ENCODE data around the gene HMG20B.

The HMG20B gene

DNA sequence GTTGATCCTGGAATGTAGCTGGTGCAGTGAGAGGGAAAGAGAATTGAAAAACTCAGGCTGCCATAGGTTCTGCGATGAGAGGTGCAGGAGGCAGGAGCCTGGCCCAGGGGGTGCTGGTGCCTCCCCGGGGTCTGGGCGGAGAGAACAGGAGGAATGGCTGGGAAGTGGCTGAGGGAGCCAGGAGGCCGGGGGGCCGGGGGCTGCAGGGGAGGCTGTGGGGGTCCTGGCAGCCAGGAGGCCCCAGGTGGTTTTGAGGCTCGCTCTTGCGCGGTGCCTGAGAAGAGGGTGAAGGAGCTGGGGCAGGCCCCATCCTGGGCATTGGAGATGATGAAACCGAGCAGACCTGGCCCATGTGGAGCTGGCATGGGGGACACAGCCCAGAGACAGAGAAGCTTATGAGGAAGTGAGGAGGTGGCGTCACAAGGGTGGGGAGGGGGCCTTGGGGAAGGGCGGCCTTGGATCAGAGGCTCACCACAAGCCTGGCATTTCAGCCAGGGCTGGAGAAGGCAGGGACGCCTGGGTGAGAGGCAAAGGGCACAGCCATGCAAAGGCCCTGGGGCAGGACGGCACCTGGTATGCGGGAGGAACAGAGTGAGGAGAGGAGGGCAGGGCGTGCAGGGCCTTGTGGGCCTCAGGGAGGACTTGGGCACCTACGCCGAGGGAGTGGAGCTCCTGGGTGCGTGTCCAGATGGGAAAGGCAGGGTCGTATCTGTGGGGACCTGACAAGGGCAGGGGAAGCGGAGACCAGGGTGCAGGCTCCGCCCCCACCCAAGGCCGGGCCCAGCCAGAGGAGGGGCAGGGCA, 35.1 kb upstream of the HMG20B start:
- ATAC-seq: peak in 1 of 2 donors; percentile 16

- ATAC-seq: no peak
Measured at GRCh38 chr19:3538258-3538929, 34.4 kb upstream of the HMG20B start.

- ATAC-seq: no peak
Measured at GRCh38 chr19:3538965-3539755, 33.6 kb upstream of the HMG20B start, which contains the start of gene TEKTIP1. TEKTIP1 (plus strand) TSS chr19:3539174; CDS start chr19:3539178, 4 bp downstream.

DNA sequence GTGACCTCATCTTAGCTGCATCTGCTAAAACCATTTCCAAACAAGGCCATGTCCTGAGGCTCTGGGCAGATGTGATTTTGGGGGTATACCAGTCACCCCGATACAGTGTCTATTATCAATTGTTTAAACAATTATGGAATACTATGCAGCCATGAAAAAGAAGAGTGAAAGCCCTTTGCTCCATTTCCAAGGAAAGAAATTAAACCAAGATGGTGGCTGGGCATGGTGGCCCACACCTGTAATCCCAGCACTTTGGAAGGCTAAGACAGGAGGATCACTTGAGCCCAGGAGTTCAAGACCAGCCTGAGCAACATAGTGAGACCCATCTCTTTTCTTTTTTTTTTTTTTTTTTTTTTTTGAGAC, 33.0 kb upstream of the HMG20B start:
- no peak for ATAC-seq

DNA sequence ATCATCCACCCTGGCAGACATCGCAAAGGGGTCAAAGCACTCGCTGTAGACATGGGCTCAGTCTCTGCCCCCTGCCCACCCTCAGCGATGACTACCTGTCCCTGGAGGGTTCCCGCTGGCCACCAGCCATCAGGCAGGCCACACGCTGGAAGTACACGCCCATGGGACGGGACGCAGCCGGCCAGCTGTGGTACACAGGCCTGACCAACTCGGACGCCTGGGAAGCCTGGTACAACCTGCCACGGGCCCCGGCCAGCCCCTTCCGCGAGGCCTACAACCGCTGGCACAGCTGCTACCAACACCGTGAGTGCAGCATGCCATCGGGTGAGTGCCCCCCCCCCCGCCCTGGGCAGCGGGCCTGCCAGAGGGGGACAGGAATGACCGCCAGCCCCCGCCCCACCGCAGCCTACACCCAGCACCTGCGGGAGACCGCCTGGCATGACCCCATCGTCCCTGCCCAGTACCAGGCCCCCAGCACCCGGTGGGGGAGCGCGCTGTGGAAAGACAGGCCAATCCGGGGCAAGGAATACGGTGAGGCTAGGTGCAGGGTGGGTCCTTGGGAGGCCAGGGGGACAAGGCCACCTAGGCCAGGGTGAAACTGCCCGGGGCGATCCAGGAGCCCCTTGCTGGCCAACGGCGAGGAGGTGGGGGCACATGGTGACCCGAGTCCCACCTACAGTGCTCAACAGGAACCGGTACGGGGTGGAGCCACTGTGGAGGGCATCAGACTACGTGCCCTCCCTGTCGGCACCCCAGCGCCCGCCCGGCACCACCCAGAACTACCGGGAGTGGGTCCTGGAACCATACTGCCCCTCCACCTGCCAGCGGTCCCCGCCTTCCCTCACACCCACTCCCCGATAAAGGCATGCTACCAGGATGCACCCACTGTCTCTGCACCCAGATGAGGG, 29.3 kb upstream of the HMG20B start:
- ATAC-seq: no peak

DNA sequence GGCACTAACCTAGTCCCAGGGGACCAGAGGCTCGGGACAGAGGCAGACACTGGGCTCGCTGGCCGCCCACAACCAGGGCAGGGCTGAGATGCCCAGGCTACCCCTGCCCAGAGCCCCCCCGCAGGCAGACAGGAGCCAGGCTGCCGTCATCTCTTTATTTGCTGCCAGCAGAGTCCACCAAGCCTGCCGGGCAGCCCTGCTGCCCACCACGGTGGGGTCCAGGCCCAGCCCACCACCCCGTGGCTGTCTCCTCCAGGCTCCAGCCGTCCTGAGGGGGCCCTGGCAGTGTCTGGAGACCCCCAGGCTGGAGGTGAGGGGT, 28.7 kb upstream of the HMG20B start:
- no peak for ATAC-seq

GRCh38 chr19:3544742-3545668, 27.7 kb upstream of the HMG20B start:
- peak; percentile 52 to 72 for ATAC-seq

DNA sequence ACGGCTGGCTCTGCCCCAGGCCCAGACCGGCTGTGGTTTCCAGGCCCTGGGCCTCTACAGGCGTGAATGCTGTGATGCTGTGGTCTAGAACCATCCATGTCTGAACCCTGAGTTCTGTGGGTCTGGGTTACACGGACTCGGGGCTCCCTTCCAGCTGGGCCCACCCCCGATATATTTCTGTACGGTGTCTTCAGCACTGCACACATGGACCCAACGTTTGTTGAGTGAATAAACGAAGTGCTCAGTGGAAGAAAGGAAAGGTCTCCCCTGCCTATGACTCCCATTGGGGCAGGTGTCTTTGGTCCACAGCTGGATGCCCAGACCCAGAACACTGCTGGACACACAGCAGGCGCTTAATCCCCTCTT, 27.1 kb upstream of the HMG20B start:
- ATAC-seq: peak in 1 of 2 donors; percentile 32

- no peak for ATAC-seq
Measured at GRCh38 chr19:3546119-3546518, 26.6 kb upstream of the HMG20B start.

- no peak for ATAC-seq
Measured at GRCh38 chr19:3547301-3547731, 25.4 kb upstream of the HMG20B start.

DNA sequence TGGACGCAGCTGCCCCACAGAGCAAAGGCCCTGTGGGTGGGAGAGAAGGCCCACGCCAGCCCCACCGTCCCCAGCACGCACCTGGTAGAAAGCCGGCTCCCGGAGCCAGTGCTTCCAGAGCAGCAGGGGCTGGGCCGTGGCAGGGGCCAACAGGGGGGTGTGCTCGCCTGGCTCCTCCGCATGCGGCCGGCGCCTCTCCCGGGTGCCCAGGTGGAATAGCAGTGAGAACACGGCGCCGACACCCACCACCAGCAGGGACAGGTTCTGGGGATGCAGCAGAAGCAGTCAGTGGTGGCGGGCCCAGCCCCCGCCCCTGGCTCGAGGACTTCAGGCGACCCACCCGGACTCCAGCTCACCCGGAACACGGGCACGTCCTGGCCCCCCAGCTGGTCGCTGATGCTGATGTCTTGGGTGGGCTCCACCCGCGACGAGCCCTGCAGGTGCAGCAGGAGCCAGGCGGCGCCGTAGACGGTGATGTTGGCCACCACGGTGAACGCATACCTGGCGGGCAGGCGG, 24.9 kb upstream of the HMG20B start:
- no peak for ATAC-seq

- no peak for ATAC-seq
Measured at GRCh38 chr19:3548606-3549005, 24.1 kb upstream of the HMG20B start.

GRCh38 chr19:3549816-3550215, 22.9 kb upstream of the HMG20B start:
- ATAC-seq: no peak

DNA sequence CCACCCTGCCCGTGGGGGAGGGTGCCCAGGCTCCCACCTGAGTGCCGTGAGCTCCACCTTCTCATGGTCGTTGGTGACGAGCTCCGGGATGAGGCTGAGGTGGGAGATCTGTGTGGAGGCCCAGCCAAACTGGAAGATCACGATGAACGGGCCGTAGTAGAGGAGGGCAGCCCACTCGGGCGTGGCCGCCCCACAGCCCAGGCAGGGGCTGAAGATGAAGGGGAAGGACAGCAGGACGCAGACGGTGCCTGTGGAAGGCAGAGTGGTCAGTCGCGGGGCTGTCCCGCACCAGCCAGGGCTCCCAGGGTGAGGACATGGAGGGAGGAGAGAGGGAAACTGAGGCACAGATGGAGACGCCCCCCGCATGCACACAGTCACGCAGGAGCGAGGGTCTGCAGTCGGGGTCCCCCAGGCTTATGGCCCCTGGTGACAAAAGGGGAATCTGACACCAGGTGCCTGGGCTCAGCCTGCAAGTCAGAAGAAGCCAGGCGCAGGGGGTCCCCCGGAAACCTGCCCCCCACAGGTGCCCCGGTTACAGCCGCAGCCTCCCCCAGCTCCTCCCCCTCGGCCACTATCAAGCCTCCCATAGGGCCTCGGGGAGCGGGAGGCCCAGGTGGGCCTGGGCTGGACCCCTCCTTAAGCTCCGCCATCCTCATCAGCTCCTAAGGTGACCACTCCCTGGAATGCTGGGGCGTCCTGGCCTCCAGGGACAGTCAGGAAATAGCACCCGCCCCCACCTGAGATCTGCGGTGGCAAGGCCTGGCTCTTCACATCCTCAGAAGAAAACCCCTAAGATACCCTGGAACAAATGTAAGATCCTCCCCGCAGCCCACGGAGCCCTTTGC, 21.6 kb upstream of the HMG20B start:
- no peak for ATAC-seq

DNA sequence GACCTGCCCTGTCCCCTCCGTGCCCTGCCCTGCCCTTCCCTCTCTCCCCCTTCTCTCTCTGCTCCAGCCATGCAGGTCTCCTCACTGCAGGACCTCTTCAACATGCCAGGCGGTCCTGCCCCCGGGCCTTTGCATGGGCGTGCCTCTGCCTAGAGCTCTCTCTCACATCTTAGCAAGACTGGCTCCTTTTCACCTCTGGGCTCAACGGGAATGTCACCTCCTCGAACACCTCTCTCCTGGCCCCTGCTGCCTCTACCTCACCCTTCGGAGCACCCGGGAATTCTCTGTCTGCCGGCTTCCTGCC, 21.0 kb upstream of the HMG20B start:
- ATAC-seq: no peak

DNA sequence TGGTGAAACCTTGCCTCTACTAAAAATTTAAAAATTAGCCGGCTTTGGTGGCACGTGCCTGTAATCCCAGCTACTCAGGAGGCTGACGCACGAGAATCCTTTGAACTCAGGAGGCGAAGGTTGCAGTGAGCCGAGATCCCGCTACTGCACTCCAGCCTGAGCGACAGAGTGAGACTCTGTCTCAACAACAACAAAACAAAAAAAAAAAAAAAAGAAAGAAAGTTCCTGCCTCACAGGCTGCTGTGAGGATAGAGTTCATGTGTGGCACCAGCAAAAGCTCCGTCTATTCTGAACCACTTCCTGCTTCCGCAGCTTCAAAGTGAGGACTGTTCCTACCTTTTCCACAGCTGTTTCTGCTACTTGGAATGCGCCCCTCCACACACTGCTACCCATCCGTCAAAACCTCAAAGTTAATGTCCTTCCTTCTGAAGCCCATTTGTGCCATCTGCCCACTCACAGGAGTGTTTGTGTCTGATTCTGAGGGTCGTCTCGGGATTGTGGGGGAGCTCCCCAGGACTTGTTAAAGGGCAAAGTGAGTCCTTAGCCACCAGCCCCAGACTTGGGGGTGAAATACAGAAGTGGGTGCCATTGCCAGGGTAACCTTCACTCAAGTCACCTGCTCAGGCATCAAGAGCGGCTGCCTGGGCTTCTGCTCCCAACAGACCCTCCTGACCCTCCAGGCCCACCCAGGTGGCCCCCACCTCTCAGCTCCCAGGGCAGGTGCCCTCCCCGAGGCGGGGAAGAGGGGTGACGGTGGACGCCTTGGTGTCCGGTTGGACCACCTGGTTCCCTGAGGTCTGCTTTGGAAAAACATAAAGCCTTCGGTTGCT, 18.3 kb upstream of the HMG20B start:
- ATAC-seq: no peak

- no peak for ATAC-seq
Measured at GRCh38 chr19:3555653-3556422, 16.9 kb upstream of the HMG20B start.

DNA sequence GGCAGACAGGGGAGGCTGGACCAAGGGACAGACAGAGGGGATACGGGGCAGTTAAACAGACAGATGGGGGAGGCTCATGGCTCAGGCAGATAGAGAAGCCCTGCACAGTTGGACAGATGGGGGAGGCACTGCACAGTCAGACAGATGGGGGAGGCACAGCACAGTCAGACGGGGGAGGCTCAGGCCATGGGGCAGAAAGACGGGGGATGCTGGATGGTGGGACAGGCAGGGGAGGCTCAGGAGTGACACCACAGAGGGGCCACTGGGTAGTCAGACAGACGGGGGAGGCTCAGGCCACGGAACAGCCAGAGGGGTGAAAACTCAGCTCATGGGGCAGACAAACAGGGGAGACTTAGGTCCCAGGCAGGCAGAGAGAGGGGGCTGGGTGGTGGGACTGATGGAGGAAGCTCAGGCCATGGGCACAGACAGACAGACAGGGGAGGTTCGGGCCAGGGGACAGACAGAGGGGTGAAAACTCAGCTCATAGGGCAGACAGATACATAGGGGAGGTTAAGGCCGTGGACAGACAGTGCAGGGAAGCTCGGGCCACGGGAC, 16.2 kb upstream of the HMG20B start:
- no peak for ATAC-seq
